Left ventricle myocardium inferior (tissue), 1 donor: ENCODE data around the gene MAGI1. TPM values are rescaled to one million over a fixed set of nuclear protein-coding genes. Genes with fewer than 3 reads are reported as not detected.

ENCODE experiments used
- DNase-seq: peaks from one replicate; pipeline ENCODE4 v3.0.0-alpha.2; 2020
- H3K27ac ChIP-seq: fragments of 200-600 bp; replicated peaks from 2 replicates; pipeline ENCODE4 v1.8.0; 2021
- H3K27me3 ChIP-seq: fragments of 200-600 bp; 2 replicates; pipeline ENCODE4 v1.8.0; 2021; ENCODE audit warnings: low read depth
- H3K36me3 ChIP-seq: fragments of 200-600 bp; 2 replicates; pipeline ENCODE4 v1.8.0; 2021
- H3K4me1 ChIP-seq: fragments of 200-600 bp; 2 replicates; pipeline ENCODE4 v1.8.0; 2021
- H3K4me3 ChIP-seq: fragments of 200-600 bp; 2 replicates; pipeline ENCODE4 v1.8.0; 2021; ENCODE audit warnings: mild to moderate bottlenecking, moderate library complexity
- H3K9me3 ChIP-seq: fragments of 200-600 bp; replicated peaks from 2 replicates; pipeline ENCODE4 v1.8.0; 2021
- CTCF ChIP-seq: fragments of 200-600 bp; IDR thresholded peaks from 2 replicates; pipeline ENCODE4 v1.8.0; 2021; ENCODE audit warnings: antibody characterized with exemption, mild to moderate bottlenecking, borderline replicate concordance
- intact Hi-C: fragments of 100-400 bp; cut with micrococcal nuclease; formaldehyde crosslinking; loops from one replicate; pipeline ENCODE4 v1.11.0; 2022
- total RNA-seq: library from RNA; stranded (reverse); fragmentation: NEBNext Ultra II Directional; extraction: Animal tissue kit (Norgen Biotek cat#: 25700); gene quantifications from one replicate; pipeline ENCODE4 v1.2.1, GENCODE V29; 2021
- donor health status: DM: no; HTN: yes; CAD: no; lungs with severe emphysema.

MAGI1 gene
- total RNA-seq, 1 donor from 2014 or later = 36.6 TPM

- Histone ChIP-seq H3K27ac (no peak overlapping the region), H3K36me3 (no peaks in the 10 kb centered on the region), H3K4me3 (no peak overlapping the region), H3K9me3 (peaks cover 9% of the 10 kb centered on the region), H3K4me1 (no peaks in the 10 kb centered on the region), H3K27me3 (no peaks in the 10 kb centered on the region)
- intact Hi-C loops = no loop called here
- no peak for TF ChIP-seq CTCF
- no peak for DNase-seq
Observed at GRCh38 chr3:66066963-66067617, 28.4 kb upstream of the MAGI1 start.

- Histone ChIP-seq H3K4me1 (peaks cover 19% of the 10 kb centered on the region), H3K9me3 (no peaks in the 10 kb centered on the region), H3K36me3 (no peaks in the 10 kb centered on the region), H3K4me3 (no peak overlapping the region), H3K27ac (no peak overlapping the region), H3K27me3 (no peaks in the 10 kb centered on the region)
- TF ChIP-seq CTCF = no peak
- no peak for DNase-seq
- intact Hi-C loops = no loop called here
Observed at GRCh38 chr3:66055289-66055688, 16.6 kb upstream of the MAGI1 start.

GRCh38 chr3:66053550-66054094 is 14.9 kb upstream of the MAGI1 start:
- Histone ChIP-seq H3K4me1 (peaks cover 19% of the 10 kb centered on the region), H3K27ac (peak overlapping the region; percentile 37), H3K4me3 (no peak overlapping the region), H3K9me3 (no peaks in the 10 kb centered on the region), H3K36me3 (no peaks in the 10 kb centered on the region), H3K27me3 (no peaks in the 10 kb centered on the region)
- DNase-seq = peak; percentile 29
- no peak for TF ChIP-seq CTCF
- intact Hi-C loops = no loop called here

- Histone ChIP-seq H3K4me1 (peaks cover 22% of the 10 kb centered on the region), H3K9me3 (no peaks in the 10 kb centered on the region), H3K27ac (peak overlapping the region; percentile 37), H3K36me3 (no peaks in the 10 kb centered on the region), H3K27me3 (no peaks in the 10 kb centered on the region), H3K4me3 (no peak overlapping the region)
- intact Hi-C loops = no loop called here
- DNase-seq = no peak
- no peak for TF ChIP-seq CTCF
Observed at GRCh38 chr3:66052721-66053549, 14.2 kb upstream of the MAGI1 start.

- H3K27me3 ChIP-seq = no peaks in the 10 kb centered on the region
- no peaks in the 10 kb centered on the region for H3K36me3 ChIP-seq
- no peak overlapping the region for H3K4me3 ChIP-seq
- no peak for TF ChIP-seq CTCF
- no peaks in the 10 kb centered on the region for H3K9me3 ChIP-seq
- peaks cover 32% of the 10 kb centered on the region for H3K4me1 ChIP-seq
- H3K27ac ChIP-seq = no peak overlapping the region
- DNase-seq = no peak
- intact Hi-C loops = no loop called here
Observed at GRCh38 chr3:66050821-66051220, 12.1 kb upstream of the MAGI1 start.
